A549 treated with CpdA at 1 μM for 4 hours (cell line): ENCODE results near the gene KRTAP10-7. TPM values are rescaled to one million over a fixed set of nuclear protein-coding genes. Genes with fewer than 3 reads are reported as not detected.

Source experiments
- total RNA-seq: library from RNA; stranded (reverse); fragments of 200-300 nt; extraction: Qiagen RNA extraction; gene quantifications from 5 replicates; pipeline ENCODE4 v1.2.3, GENCODE V29; 2022; ENCODE audit warnings: low read depth

KRTAP10-7 gene
- total RNA-seq, result not detected in 5 replicates

GRCh38 chr21:44600118-44600978 is at the start of gene KRTAP10-7:
KRTAP10-7 (plus strand) TSS chr21:44600597; CDS start chr21:44600622, 25 bp downstream.

GRCh38 chr21:44551340-44551961 is 48.9 kb upstream of the KRTAP10-7 start, which contains the start of gene KRTAP10-2:
KRTAP10-2 (minus strand) TSS chr21:44551505; CDS start chr21:44551458, 47 bp downstream.

GRCh38 chr21:44558695-44559094 is 41.7 kb upstream of the KRTAP10-7 start, which contains the start of gene KRTAP10-3:
KRTAP10-3 (minus strand) TSS chr21:44558795; CDS start chr21:44558715, 80 bp downstream.

GRCh38 chr21:44573630-44574456 is 26.6 kb upstream of the KRTAP10-7 start, which contains the start of gene KRTAP10-4:
KRTAP10-4 (plus strand) TSS chr21:44573729; CDS start chr21:44573759, 30 bp downstream.

GRCh38 chr21:44580231-44580821 is 20.1 kb upstream of the KRTAP10-7 start, which contains the start of gene KRTAP10-5:
KRTAP10-5 (minus strand) TSS chr21:44580604; CDS start chr21:44580578, 26 bp downstream.

GRCh38 chr21:44592446-44593311 is 7.7 kb upstream of the KRTAP10-7 start, which contains the start of gene KRTAP10-6:
KRTAP10-6 (minus strand) TSS chr21:44592505; CDS start chr21:44592484, 21 bp downstream.

GRCh38 chr21:44612029-44612486 is 11.7 kb downstream of the KRTAP10-7 start, which contains the start of gene KRTAP10-8:
KRTAP10-8 (plus strand) TSS chr21:44612079; CDS start chr21:44612101, 22 bp downstream.

GRCh38 chr21:44626673-44627143 is 26.3 kb downstream of the KRTAP10-7 start, which contains the start of gene KRTAP10-9:
KRTAP10-9 (plus strand) TSS chr21:44627093; CDS start chr21:44627172, 79 bp downstream.

GRCh38 chr21:44637018-44637850 is 36.8 kb downstream of the KRTAP10-7 start, which contains the start of gene KRTAP10-10:
KRTAP10-10 (plus strand) TSS chr21:44637356; CDS start chr21:44637418, 62 bp downstream.

GRCh38 chr21:44646366-44647221 is 46.2 kb downstream of the KRTAP10-7 start, which contains the start of gene KRTAP10-11:
KRTAP10-11 (plus strand) TSS chr21:44646414; CDS start chr21:44646459, 45 bp downstream.

Other genes starting within 250 kb of the KRTAP10-7 start
- gene TRPM2, start 247.0 kb upstream of the KRTAP10-7 start, total RNA-seq, result 6.7 to 10.2 TPM (median 8.8 TPM) in 5 replicates
- 0.98 to 2.0 TPM (median 1.7 TPM) in 5 replicates for gene LRRC3, start 145.1 kb upstream of the KRTAP10-7 start, total RNA-seq
- gene KRTAP10-1, start 60.4 kb upstream of the KRTAP10-7 start, total RNA-seq, result not detected in 5 replicates
- gene KRTAP10-2, start 49.1 kb upstream of the KRTAP10-7 start, total RNA-seq, result not detected in 5 replicates
- not detected in 5 replicates for gene KRTAP10-3, start 41.8 kb upstream of the KRTAP10-7 start, total RNA-seq
- gene KRTAP10-4, start 26.9 kb upstream of the KRTAP10-7 start, total RNA-seq, result not detected in 5 replicates
- not detected in 5 replicates for gene KRTAP10-5, start 20.0 kb upstream of the KRTAP10-7 start, total RNA-seq
- gene KRTAP10-6, start 8.1 kb upstream of the KRTAP10-7 start, total RNA-seq, result not detected in 5 replicates
- gene KRTAP10-8, start 11.5 kb downstream of the KRTAP10-7 start, total RNA-seq, result not detected in 5 replicates
- not detected in 5 replicates for gene KRTAP10-9, start 26.5 kb downstream of the KRTAP10-7 start, total RNA-seq
- not detected in 5 replicates for gene KRTAP10-10, start 36.8 kb downstream of the KRTAP10-7 start, total RNA-seq
- not detected in 5 replicates for gene KRTAP10-11, start 45.8 kb downstream of the KRTAP10-7 start, total RNA-seq
- gene KRTAP12-4, start 54.1 kb downstream of the KRTAP10-7 start, total RNA-seq, result not detected in 5 replicates
- not detected in 5 replicates for gene KRTAP12-3, start 57.3 kb downstream of the KRTAP10-7 start, total RNA-seq
- gene KRTAP12-2, start 66.3 kb downstream of the KRTAP10-7 start, total RNA-seq, result not detected in 5 replicates
- not detected in 5 replicates for gene KRTAP12-1, start 81.6 kb downstream of the KRTAP10-7 start, total RNA-seq
- gene KRTAP10-12, start 96.6 kb downstream of the KRTAP10-7 start, total RNA-seq, result not detected in 5 replicates
- 0.04 TPM in 1 of 5 replicates, not detected in the others for gene TSPEAR, start 111.0 kb downstream of the KRTAP10-7 start, total RNA-seq
- 27.5 to 44.4 TPM (median 33.4 TPM) in 5 replicates for gene UBE2G2, start 201.2 kb downstream of the KRTAP10-7 start, total RNA-seq
- 54.2 to 66.2 TPM (median 65.0 TPM) in 5 replicates for gene SUMO3, start 217.5 kb downstream of the KRTAP10-7 start, total RNA-seq